Parathyroid adenoma (tissue), 2 donors: ENCODE measurements around the gene FNDC3B.

ENCODE experiments used
- H2AFZ ChIP-seq: fragments of 300-600 bp; sonication (generic); one replicate; pipeline ENCODE4 v1.7.0; 2017; ENCODE audit warnings: antibody characterized with exemption, mild to moderate bottlenecking
- H3K27ac ChIP-seq: fragments of 300-600 bp; sonication (generic); one replicate; pipeline ENCODE4 v1.7.0; 2017
- H3K27me3 ChIP-seq: fragments of 300-600 bp; sonication (generic); one replicate; pipeline ENCODE4 v1.7.0; 2017; ENCODE audit warnings: low read length; ENCODE audit not compliant: control insufficient read depth, insufficient read depth
- H3K36me3 ChIP-seq: fragments of 300-600 bp; sonication (generic); one replicate; pipeline ENCODE4 v1.7.0; 2017; ENCODE audit warnings: low read length; ENCODE audit not compliant: control insufficient read depth, insufficient read depth
- H3K4me1 ChIP-seq: fragments of 300-600 bp; sonication (generic); one replicate; pipeline ENCODE4 v1.7.0; 2017; ENCODE audit warnings: control low read depth
- H3K4me2 ChIP-seq: fragments of 300-600 bp; sonication (generic); one replicate; pipeline ENCODE4 v1.7.0; 2017; ENCODE audit warnings: low read length
- H3K4me3 ChIP-seq: fragments of 300-600 bp; sonication (generic); one replicate; pipeline ENCODE4 v1.7.0; 2017; ENCODE audit warnings: low read depth, low read length
- H3K79me2 ChIP-seq: fragments of 300-600 bp; sonication (generic); one replicate; pipeline ENCODE4 v1.7.0; 2017; ENCODE audit warnings: control low read depth
- H3K9ac ChIP-seq: fragments of 300-600 bp; sonication (generic); one replicate; pipeline ENCODE4 v1.7.0; 2017; ENCODE audit warnings: mild to moderate bottlenecking
- H3K9me3 ChIP-seq: fragments of 300-600 bp; sonication (generic); one replicate; pipeline ENCODE4 v1.7.0; 2017; ENCODE audit warnings: low read length; ENCODE audit not compliant: control insufficient read depth
- CTCF ChIP-seq: fragments of 300-600 bp; sonication (generic); IDR thresholded peaks from one replicate; pipeline ENCODE4 v1.7.0; 2017; ENCODE audit warnings: antibody characterized with exemption, mild to moderate bottlenecking
- donor health status: primary hyperparathyroidism.

FNDC3B gene

GRCh38 chr3:172204716-172205115, 165.3 kb downstream of the FNDC3B start:
- H3K4me3 ChIP-seq, result no peak overlapping the region
- no peaks in the 10 kb centered on the region for H3K9me3 ChIP-seq
- no peak overlapping the region for H3K9ac ChIP-seq
- H3K4me1 ChIP-seq, result peaks cover 14% of the 10 kb centered on the region
- no peak overlapping the region for H2AFZ ChIP-seq
- TF ChIP-seq CTCF, result no peak
- no peak overlapping the region for H3K4me2 ChIP-seq
- H3K79me2 ChIP-seq, result peaks cover 20% of the 10 kb centered on the region
- H3K27ac ChIP-seq, result no peak overlapping the region
- no peaks in the 10 kb centered on the region for H3K27me3 ChIP-seq
- H3K36me3 ChIP-seq, result no peaks in the 10 kb centered on the region

- H3K79me2 ChIP-seq, result peaks cover 8% of the 10 kb centered on the region
- no peaks in the 10 kb centered on the region for H3K27me3 ChIP-seq
- TF ChIP-seq CTCF, result no peak
- H3K36me3 ChIP-seq, result no peaks in the 10 kb centered on the region
- no peak overlapping the region for H3K9ac ChIP-seq
- H2AFZ ChIP-seq, result no peak overlapping the region
- peaks cover 2% of the 10 kb centered on the region for H3K4me1 ChIP-seq
- no peak overlapping the region for H3K4me3 ChIP-seq
- no peaks in the 10 kb centered on the region for H3K9me3 ChIP-seq
- no peak overlapping the region for H3K4me2 ChIP-seq
- no peak overlapping the region for H3K27ac ChIP-seq
These were observed 169.4 kb downstream of the FNDC3B start for GRCh38 chr3:172208586-172209332.

- H3K27me3 ChIP-seq, result no peaks in the 10 kb centered on the region
- no peaks in the 10 kb centered on the region for H3K9me3 ChIP-seq
- TF ChIP-seq CTCF, result no peak
- H3K27ac ChIP-seq, result no peak overlapping the region
- no peak overlapping the region for H2AFZ ChIP-seq
- no peaks in the 10 kb centered on the region for H3K36me3 ChIP-seq
- H3K4me1 ChIP-seq, result peaks cover 2% of the 10 kb centered on the region
- peaks cover 6% of the 10 kb centered on the region for H3K79me2 ChIP-seq
- H3K4me3 ChIP-seq, result no peak overlapping the region
- no peak overlapping the region for H3K4me2 ChIP-seq
- H3K9ac ChIP-seq, result no peak overlapping the region
These were observed 170.2 kb downstream of the FNDC3B start for GRCh38 chr3:172209333-172210321.

- H3K36me3 ChIP-seq, result no peaks in the 10 kb centered on the region
- no peak for TF ChIP-seq CTCF
- no peak overlapping the region for H3K9ac ChIP-seq
- no peaks in the 10 kb centered on the region for H3K9me3 ChIP-seq
- H3K4me2 ChIP-seq, result no peak overlapping the region
- H2AFZ ChIP-seq, result no peak overlapping the region
- H3K79me2 ChIP-seq, result peaks cover 6% of the 10 kb centered on the region
- H3K27me3 ChIP-seq, result no peaks in the 10 kb centered on the region
- no peak overlapping the region for H3K4me3 ChIP-seq
- H3K27ac ChIP-seq, result no peak overlapping the region
- H3K4me1 ChIP-seq, result peaks cover 2% of the 10 kb centered on the region
These were observed 171.0 kb downstream of the FNDC3B start for GRCh38 chr3:172210355-172210754.
